ENCODE results near the gene DAB1.

DAB1 gene

GRCh38 chr1:57112148-57112547, 311.7 kb downstream of the DAB1 start:
- in situ Hi-C loops (cut with MboI; ENCODE audit: low pct_unique_long_range_greater_than_20kb, low sequenced_read_pairs, unreplicated experiment) = no loop called here
- TF ChIP-seq, protein P1, sequence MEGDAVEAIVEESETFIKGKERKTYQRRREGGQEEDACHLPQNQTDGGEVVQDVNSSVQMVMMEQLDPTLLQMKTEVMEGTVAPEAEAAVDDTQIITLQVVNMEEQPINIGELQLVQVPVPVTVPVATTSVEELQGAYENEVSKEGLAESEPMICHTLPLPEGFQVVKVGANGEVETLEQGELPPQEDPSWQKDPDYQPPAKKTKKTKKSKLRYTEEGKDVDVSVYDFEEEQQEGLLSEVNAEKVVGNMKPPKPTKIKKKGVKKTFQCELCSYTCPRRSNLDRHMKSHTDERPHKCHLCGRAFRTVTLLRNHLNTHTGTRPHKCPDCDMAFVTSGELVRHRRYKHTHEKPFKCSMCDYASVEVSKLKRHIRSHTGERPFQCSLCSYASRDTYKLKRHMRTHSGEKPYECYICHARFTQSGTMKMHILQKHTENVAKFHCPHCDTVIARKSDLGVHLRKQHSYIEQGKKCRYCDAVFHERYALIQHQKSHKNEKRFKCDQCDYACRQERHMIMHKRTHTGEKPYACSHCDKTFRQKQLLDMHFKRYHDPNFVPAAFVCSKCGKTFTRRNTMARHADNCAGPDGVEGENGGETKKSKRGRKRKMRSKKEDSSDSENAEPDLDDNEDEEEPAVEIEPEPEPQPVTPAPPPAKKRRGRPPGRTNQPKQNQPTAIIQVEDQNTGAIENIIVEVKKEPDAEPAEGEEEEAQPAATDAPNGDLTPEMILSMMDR (IDR thresholded peaks at IDR 0.05; ENCODE audit: extremely low read depth, insufficient read depth, missing control alignments) = no peak
- DNase-seq (ENCODE audit: low spot score) = no peak

DNA sequence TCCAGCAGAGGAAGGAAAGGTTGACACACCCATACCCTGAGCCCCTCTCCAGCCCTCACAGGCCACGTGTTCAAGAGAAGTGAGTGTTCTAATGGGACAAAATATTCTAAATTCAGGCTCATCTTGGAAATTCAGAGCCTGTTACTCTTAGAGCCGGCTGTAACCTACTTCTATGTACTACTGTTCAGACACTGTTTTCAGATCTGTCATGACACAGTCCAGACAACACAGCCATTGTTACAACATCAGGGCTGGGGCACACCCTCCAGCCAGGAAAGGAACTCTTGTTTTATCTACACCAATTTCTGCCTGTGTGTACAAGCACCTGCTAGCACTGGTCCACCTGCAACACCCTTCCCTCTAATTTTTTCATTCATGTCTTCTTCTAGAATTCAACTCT, 312.7 kb downstream of the DAB1 start:
- DNase-seq (ENCODE audit: low spot score) = no peak
- in situ Hi-C loops (cut with MboI; ENCODE audit: low pct_unique_long_range_greater_than_20kb, low sequenced_read_pairs, unreplicated experiment) = no loop called here
- TF ChIP-seq, protein P1 (IDR thresholded peaks at IDR 0.05; ENCODE audit: extremely low read depth, insufficient read depth, missing control alignments) = no peak

- in situ Hi-C loops (cut with MboI; ENCODE audit: low pct_unique_long_range_greater_than_20kb, low sequenced_read_pairs, unreplicated experiment) = no loop called here
- DNase-seq (ENCODE audit: low spot score) = no peak
- TF ChIP-seq, protein P1 (IDR thresholded peaks at IDR 0.05; ENCODE audit: extremely low read depth, insufficient read depth, missing control alignments) = no peak
Observed at GRCh38 chr1:57109883-57110282, 314.0 kb downstream of the DAB1 start.

- DNase-seq (ENCODE audit: low spot score) = no peak
- TF ChIP-seq, protein P1 (IDR thresholded peaks at IDR 0.05; ENCODE audit: extremely low read depth, insufficient read depth, missing control alignments) = no peak
- in situ Hi-C loops (cut with MboI; ENCODE audit: low pct_unique_long_range_greater_than_20kb, low sequenced_read_pairs, unreplicated experiment) = no loop called here
Observed at GRCh38 chr1:57109247-57109646, 314.6 kb downstream of the DAB1 start.

GRCh38 chr1:57106296-57106695, 317.6 kb downstream of the DAB1 start:
- TF ChIP-seq, protein P1 (IDR thresholded peaks at IDR 0.05; ENCODE audit: extremely low read depth, insufficient read depth, missing control alignments) = no peak
- no peak for DNase-seq (ENCODE audit: low spot score)
- in situ Hi-C loops (cut with MboI; ENCODE audit: low pct_unique_long_range_greater_than_20kb, low sequenced_read_pairs, unreplicated experiment) = no loop called here

DNA sequence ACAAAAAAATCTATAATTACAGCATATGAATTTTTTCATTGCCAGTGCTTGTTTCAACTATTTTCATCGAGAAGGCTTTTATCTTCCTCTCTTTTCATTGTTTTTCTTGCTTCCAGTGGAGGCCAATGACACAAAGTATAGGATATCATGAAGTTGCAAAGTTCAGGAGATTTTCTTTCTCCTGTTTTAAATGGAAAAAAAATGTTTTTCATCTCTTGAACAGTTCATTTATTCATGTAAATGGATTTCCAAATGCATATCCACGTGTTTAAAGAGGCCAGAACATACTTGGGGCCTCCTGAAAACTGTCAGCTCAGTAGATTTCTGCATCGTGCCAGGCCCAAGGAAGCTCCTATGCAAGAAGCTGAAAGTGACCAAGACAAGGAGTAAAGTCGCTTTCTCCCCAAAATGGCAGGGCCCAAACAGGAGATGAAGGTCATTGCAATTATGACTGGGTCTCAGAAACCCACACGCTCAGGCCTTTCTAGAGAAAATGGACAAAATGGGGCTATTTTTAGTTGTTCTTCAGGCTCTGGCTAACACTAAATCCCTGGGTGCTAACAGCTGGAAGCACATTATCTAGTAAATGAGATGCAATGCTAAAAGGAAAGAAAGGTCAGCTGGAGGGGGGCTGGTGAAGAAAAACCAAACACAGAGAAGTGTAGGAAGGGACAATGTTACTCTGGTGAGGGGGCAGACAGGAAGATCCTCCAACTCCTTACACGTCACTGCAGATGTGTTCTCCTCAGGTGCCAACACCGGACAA, 321.1 kb downstream of the DAB1 start:
- DNase-seq (ENCODE audit: low spot score) = no peak
- TF ChIP-seq, protein P1 (IDR thresholded peaks at IDR 0.05; ENCODE audit: extremely low read depth, insufficient read depth, missing control alignments) = no peak
- in situ Hi-C loops (cut with MboI; ENCODE audit: low pct_unique_long_range_greater_than_20kb, low sequenced_read_pairs, unreplicated experiment) = no loop called here

Measured in GM13977 (cell line).